NCI-H2171 (cell line): ENCODE data around the gene RNF207.

Source experiments
- DNase-seq: peaks from one replicate; lab custom pipeline; 2025; lab: John Stamatoyannopoulos, UW

The RNF207 gene

DNA sequence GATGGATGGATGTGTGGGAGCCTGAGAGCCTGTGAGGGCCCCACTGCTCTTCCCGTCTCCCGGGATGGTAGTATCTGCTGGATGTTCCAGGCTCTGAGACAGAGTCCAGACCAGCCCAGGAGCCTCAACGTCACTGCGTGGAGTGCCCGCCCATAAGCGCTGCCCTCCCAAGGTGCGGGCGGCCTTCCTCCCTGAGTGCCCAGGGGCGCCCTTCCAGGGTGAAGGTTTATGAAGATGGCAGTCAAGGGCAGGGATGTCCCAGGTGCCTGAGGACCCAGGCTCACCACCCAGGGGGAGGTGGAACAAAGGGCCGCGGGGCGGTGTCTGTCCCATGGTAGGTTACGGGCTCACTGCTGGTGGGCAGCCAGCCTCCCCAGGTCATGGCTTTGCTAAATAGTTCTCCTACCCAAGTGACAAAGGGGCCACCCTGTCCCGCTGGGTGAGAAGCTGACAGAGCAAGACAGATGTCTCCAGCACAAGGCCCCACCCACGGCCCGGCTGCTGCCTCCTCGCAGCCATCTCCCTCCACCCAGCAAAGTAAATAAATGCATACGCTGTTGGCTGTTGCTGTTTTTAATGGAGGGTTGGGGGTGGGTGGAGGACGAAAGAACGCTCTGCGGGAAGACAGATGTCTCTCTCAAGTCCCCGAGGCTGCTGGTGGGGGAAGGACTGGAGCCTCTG lies 63.9 kb downstream of the RNF207 start:
- peak; percentile 88 for DNase-seq

DNA sequence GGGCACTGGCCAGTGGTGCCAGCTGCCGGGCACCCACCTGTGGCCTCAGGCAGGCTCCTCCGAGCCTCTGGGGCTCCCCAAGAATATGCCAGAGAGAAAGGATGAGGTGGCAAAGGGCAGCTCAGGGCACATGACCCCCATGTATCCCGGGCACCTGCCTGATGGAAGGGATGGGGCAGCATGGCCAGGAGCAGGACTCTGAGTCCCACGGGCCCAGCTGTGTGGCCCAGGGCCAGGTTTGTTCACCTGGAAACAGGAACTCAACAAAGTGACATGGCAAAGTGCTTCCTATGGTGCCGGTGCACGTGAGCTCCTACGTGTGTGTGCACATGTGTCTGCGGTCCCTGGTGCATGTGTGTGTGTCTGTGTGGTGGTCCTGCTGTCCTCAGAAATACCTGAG lies 64.5 kb downstream of the RNF207 start:
- peak; percentile 61 for DNase-seq
